ENCODE data around the gene MVD. TPM values are rescaled to one million over a fixed set of nuclear protein-coding genes. Genes with fewer than 3 reads are reported as not detected.

MVD gene
- total RNA-seq, 1 experiment from 2014 or later: 141 TPM

GRCh38 chr16:88645455-88645854 is 17.4 kb downstream of the MVD start:
- no peak overlapping the region for H3K4me3 Mint-ChIP-seq (ENCODE audit: unreplicated experiment)
- Histone ChIP-seq H3K36me3 (ENCODE audit: control insufficient read depth, insufficient read depth, low read length) (0 out of 2 replicates have a peak, but pooled peaks cover 1% of the 10 kb centered on the region), H3K9me3 (no peaks in the 10 kb centered on the region), H3K27me3 (replicated peaks; ENCODE audit: control insufficient read depth, insufficient read depth, low read length) (no peaks in the 10 kb centered on the region), H3K4me1 (peaks cover 6% of the 10 kb centered on the region; the same call in 1 of the 2 replicates), H3K4me3 (ENCODE audit: low read depth, low read length) (no peak overlapping the region)
- no TSS peak for BruUV-seq (replicated peaks)
- no peaks in the 10 kb centered on the region for H3K27me3 Mint-ChIP-seq (ENCODE audit: insufficient read depth, unreplicated experiment)
- DNase-seq: no peak
- ChIA-PET CTCF (no interaction called here), POLR2A (no interaction called here)
- peaks cover 6% of the 10 kb centered on the region for H3K4me1 Mint-ChIP-seq (ENCODE audit: low read depth, unreplicated experiment)
- TF ChIP-seq CTCF (IDR thresholded peaks at IDR 0.05; ENCODE audit: insufficient read depth in 1 of 2, low read depth in 1 of 2, low read length in 1 of 2, severe bottlenecking in 1 of 2, unreplicated experiment in 1 of 2): no peak
- H3K36me3 Mint-ChIP-seq (ENCODE audit: insufficient read depth, unreplicated experiment): peaks cover 48% of the 10 kb centered on the region
- intact Hi-C loops (cut with micrococcal nuclease; ENCODE audit: unreplicated experiment): no loop called here
- H3K9me3 Mint-ChIP-seq (ENCODE audit: unreplicated experiment): no peaks in the 10 kb centered on the region
- no peak overlapping the region for H3K27ac Mint-ChIP-seq (ENCODE audit: unreplicated experiment)

- intact Hi-C loops (cut with micrococcal nuclease; ENCODE audit: unreplicated experiment): no loop called here
- ChIA-PET POLR2A (no interaction called here), CTCF (no interaction called here)
- H3K27me3 ChIP-seq (replicated peaks; ENCODE audit: control insufficient read depth, insufficient read depth, low read length): no peaks in the 10 kb centered on the region
- H3K36me3 ChIP-seq (ENCODE audit: control insufficient read depth, insufficient read depth, low read length): 0 out of 2 replicates have a peak, but pooled peaks cover 1% of the 10 kb centered on the region
- H3K9me3 ChIP-seq: no peaks in the 10 kb centered on the region
- Mint-ChIP-seq H3K4me3 (ENCODE audit: unreplicated experiment) (no peak overlapping the region), H3K4me1 (ENCODE audit: low read depth, unreplicated experiment) (no peaks in the 10 kb centered on the region), H3K27ac (ENCODE audit: unreplicated experiment) (no peak overlapping the region), H3K36me3 (ENCODE audit: insufficient read depth, unreplicated experiment) (peaks cover 49% of the 10 kb centered on the region), H3K9me3 (ENCODE audit: unreplicated experiment) (no peaks in the 10 kb centered on the region), H3K27me3 (ENCODE audit: insufficient read depth, unreplicated experiment) (no peaks in the 10 kb centered on the region)
- TF ChIP-seq CTCF (IDR thresholded peaks at IDR 0.05; ENCODE audit: insufficient read depth in 1 of 2, low read depth in 1 of 2, low read length in 1 of 2, severe bottlenecking in 1 of 2, unreplicated experiment in 1 of 2): no peak
- no peak for DNase-seq
- H3K4me1 ChIP-seq: peaks cover 9% of the 10 kb centered on the region; the same call in 1 of the 2 replicates
- H3K4me3 ChIP-seq (ENCODE audit: low read depth, low read length): no peak overlapping the region
- no TSS peak for BruUV-seq (replicated peaks)
Observed at GRCh38 chr16:88643644-88643932, 19.3 kb downstream of the MVD start.

- ChIA-PET CTCF (interaction anchor here (0.6 kb wide), 1 partner anchor 52 kb away, joined by 6 read pairs; no protein-coding TSS in a partner anchor), POLR2A (no interaction called here)
- DNase-seq: no peak
- Mint-ChIP-seq H3K4me3 (ENCODE audit: unreplicated experiment) (no peak overlapping the region), H3K9me3 (ENCODE audit: unreplicated experiment) (no peaks in the 10 kb centered on the region), H3K36me3 (ENCODE audit: insufficient read depth, unreplicated experiment) (peaks cover 53% of the 10 kb centered on the region), H3K27me3 (ENCODE audit: insufficient read depth, unreplicated experiment) (no peaks in the 10 kb centered on the region), H3K27ac (ENCODE audit: unreplicated experiment) (peak overlapping the region; percentile 53), H3K4me1 (ENCODE audit: low read depth, unreplicated experiment) (no peaks in the 10 kb centered on the region)
- no TSS peak for BruUV-seq (replicated peaks)
- H3K9me3 ChIP-seq: no peaks in the 10 kb centered on the region
- TF ChIP-seq CTCF (IDR thresholded peaks at IDR 0.05; ENCODE audit: insufficient read depth in 1 of 2, low read depth in 1 of 2, low read length in 1 of 2, severe bottlenecking in 1 of 2, unreplicated experiment in 1 of 2): no peak
- peaks cover 12% of the 10 kb centered on the region; the same call in 1 of the 2 replicates for H3K4me1 ChIP-seq
- intact Hi-C loops (cut with micrococcal nuclease; ENCODE audit: unreplicated experiment): no loop called here
- H3K36me3 ChIP-seq (ENCODE audit: control insufficient read depth, insufficient read depth, low read length): 0 out of 2 replicates have a peak, but pooled peaks cover 1% of the 10 kb centered on the region
- no peak overlapping the region for H3K4me3 ChIP-seq (ENCODE audit: low read depth, low read length)
- H3K27me3 ChIP-seq (replicated peaks; ENCODE audit: control insufficient read depth, insufficient read depth, low read length): no peaks in the 10 kb centered on the region
Observed at GRCh38 chr16:88642881-88643643, 19.8 kb downstream of the MVD start.

All from Caco-2 (cell line).